CD4-positive, alpha-beta T cell treated with Interleukin-17A for 1 hour (primary cell): ENCODE results near the gene CIB2.

Experiments
- DNase-seq: peaks from one replicate; pipeline ENCODE4 v3.0.0-alpha.2; 2020

The CIB2 gene

DNA sequence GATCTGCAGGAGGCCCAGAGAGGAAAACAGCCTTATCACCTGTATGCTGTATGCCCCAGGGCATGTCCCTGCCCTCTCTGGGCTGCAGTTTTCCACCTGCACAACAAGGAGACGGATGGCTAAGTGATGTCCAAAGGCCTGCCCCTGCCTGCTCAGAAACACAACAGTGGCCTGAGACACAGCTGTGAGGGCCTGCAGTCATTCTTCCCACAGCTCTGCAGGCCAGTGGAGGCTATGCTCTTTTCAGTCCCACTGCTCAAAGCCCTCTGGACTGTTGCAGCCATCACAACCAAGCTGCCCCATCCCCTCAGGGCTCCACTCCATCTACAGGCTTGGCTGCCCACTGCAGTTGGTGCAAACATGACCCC is 48.5 kb downstream of the CIB2 start:
- no peak for DNase-seq

DNA sequence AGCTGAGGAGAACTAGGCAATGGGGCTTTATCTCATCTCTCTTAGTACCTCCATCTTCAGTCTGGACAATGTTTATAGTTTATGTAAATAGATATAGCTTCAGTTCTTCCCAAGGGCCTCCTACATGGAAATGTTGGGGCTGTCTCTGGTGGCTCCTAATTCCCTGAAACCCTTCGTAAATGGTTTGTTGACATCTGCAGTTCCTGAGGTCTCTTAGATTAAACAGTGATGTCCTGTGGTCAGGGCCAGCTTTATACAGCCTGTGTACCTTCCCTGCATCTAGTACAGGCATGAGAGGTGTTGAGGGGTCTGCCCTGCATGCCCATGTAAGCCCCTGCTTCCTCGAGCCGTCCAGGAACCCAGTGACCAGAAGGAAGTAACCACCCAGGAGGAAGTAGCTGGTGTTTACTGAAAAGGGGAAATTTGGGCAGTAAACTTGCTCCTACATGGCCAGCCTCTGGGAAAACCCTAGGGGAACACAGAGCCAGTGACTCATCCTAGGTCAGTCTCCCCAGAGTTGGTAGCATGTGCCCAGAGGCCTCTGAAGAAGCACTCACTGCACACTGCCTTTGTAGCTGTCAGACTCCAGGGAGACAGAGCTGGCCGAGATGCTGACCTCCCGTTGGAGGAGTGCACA is 49.0 kb downstream of the CIB2 start:
- no peak for DNase-seq

DNA sequence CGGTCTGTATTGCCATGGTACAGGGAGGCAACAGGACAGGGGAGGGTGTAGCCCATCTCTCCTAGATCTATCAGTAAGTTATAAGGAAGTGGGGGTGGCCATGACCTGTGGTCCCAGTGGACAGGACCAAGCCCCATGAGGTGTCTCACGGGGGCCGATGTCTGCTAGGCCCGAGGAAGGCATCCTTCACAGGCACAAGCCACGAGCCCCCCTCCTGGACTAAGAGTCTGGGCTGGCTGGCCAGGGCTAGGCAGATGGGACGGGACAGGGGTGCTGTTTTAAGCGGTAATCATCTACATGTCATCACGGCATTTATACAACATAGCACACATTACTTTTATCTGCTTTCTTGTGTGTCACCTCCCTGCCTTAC is 51.2 kb downstream of the CIB2 start:
- no peak for DNase-seq

DNA sequence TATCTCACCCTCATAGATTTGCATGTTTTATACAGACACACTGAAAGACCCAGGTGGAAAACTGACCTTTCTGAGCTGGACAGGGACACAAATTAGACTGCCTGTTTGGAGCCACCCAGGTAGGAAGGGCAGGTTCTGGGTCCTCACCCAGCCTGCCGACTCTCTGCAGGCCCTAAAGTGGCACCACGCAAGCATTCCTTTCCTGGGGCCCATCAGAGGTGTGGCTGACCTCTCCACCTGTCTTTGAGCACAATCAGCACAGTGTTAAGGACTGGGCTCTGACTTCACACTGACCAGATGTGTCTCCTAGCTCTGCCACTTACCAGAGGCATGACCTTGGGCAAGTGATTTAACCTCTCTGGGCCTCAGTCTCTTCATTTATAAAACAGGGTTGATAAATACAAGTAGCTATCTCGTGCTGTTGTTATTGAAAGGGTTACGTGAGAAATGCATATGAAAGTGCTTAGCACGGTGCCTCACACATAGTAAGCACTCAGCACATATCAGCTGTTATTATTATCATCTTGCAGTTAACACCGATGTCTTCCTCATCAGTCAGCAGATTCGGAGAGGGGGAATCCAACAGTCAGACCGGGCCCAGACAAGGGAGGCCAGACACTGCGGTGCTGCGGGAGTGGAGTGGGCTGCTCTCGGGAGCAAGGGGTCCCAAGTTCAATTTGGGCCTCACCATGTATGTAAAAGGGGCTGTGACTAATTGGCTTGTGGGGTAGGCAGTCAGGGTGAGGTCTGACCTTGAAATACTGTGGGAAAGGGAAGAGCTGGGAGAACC is 51.8 kb downstream of the CIB2 start:
- no peak for DNase-seq

DNA sequence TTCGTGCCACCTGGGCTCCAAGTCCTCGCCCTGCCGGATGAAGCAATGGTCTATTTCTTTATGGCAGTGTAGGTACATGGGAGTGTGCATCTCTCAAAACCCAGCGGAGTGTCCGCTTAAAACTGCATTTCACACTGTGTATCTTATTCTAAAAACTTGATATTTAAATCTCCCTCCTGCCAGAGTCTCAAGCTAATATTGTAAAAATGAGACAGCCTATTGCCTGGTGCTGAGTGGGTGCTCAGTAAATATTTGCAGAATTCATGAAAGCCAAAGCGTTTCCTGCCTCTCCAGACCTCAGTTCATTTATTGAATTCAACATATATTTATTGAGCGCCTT is 53.4 kb downstream of the CIB2 start:
- DNase-seq = no peak

DNA sequence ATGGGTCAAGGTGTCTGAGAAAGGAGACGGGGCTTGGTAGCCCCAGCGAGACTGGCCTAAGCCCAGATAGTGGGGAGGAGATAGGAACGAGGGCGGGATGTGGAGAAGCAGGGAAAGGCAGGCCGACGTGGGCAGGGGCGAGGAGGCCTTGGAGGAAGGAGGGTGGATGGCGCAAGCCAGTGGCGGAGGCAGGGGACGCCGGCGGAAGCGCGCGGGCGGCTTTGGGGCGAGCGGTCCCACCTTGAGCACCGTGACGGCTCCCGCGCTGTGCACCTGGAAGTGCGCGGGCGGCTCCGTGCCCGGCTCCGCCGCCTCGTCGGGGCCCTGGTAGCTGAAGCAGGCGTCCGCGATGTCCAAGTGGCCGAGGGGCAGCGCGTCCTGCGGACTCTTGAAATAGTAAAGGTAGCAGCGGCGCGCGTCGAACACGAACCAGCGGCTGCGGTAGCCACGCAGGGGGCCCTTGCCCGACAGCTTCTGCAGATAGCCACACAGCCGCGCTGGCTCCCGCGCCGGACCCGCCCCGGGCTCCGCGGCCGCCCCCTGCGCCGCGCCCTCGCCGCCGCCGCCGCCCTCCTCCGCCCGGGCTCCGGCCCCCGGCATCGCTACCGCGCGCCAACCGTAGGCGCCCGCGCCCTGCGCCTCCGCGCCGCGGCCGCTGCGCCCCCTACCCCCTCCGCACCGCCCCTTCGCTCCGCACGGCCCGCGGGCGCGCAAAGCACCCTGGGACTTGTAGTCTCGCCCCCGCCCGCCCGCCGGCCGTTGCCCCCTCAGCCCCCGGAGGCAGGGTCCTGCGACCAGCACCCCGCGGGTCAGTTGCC is 54.0 kb downstream of the CIB2 start, which contains the start of gene TBC1D2B:
Gene TBC1D2B, minus strand, starts transcription at position 659 of the 818 bp plus-strand sequence. Its CDS starts 59 bp downstream, at position 600.
- DNase-seq = peak; percentile 69

DNA sequence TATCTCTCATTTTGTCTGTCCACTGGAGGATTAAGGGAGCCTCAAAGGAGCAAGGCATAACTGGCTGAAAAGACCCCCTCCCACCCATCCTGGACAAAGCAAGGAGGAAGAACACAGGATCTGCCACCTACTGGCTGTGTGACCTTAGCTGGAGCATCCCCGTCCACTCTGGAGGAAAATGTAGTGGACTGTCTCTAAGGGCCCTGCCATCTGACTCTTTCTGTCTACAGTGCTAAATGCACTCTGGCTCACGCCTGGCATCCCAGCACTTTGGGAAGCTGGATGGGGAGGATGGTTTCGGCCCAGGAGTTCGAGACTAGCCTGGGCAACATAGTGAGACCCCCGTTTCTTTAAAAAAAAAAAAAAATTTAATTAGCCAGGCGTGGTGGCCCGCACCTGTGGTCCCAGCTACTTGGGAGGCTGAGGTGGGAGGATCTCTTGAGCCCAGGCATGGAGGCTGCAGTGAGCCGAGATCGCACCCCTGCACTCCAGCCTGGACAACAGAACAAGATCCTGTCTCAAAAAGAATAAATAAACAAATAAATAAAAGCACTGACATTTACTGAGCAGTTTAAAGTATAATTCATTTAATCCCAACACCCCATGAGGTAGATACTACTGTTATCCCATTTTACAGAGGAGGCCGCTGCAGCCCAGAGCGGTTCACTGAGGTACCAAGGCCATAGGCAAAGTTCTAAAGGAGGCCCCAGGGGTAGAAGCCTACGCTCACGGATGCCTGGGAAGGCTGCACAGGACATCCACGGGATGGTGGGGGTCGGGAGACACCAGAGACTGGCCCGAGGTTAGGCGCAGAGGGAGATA is 54.8 kb downstream of the CIB2 start:
- DNase-seq = no peak

DNA sequence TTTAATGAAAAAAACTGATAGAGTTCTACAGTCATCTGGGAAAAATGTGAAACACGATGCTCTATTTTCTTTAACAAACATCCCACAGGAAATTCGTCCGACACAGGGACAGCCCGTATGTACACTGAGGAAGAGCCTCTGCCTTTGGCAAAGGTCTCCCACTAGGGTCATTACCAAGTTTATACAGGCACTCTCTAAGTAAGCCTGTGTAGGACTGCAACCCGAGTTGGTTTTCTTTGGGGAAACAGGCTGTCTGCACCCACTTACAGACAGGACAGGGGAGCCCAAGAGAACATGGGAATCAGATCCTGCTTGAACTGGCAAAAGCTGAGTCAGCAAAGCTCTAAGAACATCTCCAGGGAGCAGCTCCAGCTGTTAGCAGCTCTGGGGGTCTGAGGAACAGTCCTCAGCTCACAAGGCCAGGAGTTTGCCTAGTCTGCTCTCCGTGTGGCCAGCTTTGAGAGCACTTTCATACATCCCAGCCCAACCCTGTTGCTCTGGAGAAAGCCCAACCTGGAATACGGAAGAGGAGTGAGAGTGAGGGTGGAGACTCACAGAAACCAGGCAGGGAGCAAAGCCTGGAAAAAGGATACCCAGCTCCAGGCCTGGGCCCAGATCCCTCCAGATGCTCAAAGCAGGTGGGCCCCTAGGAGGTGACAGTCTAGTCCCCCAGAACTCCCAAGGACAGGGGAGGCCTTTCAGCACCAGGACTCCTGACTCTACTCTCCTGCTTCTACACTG is 55.6 kb downstream of the CIB2 start:
- DNase-seq = no peak

DNA sequence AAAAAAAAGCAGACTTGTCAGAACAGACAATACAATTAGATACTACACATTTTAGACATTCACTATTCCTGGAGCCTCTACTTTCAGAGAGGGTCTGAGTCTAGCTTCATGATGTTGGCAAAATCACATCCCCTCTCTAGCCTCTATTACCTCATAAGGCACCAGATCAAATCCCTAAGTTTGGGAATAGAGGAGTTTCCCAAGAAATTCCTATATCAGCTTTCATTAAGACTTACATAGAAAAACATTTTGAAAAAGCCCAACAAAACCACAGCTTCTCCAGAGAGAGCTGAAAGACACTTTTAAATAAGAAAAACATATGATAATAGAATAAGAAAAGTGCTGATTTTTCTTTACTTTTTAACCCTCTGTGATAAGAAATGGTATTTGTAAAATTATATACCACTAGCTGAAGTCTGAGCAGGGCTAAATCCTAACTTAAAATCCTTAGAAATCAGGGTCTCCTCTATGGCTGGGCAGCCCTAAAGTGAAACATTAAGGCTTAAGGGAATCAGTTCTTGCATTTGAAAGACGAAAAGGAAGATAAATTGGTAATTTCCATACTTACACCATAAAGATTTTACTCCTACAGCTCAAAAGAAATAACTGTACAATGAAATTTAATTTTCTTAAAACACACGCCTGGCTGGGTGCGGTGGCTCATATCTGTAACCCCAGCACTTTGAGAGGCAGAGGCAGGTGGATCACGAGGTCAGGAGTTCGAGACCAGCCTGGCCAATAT is 58.0 kb downstream of the CIB2 start:
- no peak for DNase-seq

DNA sequence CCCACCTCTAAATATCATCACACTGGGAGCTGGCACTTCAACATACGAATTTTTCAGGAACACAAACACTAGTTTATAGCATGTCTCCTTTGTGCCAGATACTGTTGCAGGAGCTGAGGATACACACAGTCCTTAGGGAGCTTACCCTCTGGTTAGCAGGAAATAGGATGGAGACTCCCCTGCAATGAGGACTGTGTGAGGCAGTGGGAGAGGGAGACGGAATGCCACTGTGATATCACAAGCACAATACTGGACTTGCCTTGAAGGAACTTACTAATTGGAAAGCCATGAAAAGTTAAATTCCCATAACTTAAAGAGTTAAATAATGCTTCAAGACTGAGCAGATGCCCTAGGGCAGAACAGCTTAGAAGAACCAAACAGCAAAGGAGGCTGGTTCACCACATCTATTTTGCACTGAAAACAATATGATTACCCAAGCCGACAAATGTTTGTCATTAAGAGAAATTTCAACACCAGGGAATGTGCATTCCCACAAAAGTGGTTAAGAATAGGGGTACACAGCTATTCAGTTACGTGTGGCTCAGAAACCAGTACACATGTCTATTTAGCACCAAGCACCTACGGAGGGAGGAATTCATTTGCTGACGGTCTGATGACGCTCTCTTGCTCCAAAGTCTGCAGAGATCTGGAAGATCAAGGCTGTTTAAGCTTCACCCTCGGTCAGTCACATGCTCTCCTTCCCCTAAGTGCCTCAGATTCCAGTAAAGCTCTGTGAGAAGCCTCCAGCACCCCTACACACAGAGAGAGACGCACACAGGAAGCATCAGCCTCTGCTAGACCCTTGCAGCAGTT is 59.0 kb downstream of the CIB2 start:
- DNase-seq = no peak

DNA sequence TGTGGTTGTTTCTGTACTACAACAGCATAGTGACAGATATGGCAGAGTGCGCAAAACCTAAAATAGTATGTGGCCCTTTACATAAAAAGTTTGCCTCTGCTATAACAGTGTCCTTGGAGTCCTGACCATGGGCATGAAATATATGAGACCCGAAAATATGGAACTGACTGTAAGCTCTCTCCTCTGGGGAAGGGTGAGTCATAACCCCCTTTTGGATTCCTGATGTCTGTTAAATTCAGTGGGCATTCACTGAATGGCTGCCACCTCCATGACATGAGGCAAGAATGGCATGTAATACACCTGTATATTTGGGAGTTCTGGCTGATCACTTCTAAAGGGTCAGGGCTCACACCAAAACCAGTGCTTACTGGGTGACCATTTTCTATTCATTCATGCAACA is 59.9 kb downstream of the CIB2 start:
- no peak for DNase-seq

DNA sequence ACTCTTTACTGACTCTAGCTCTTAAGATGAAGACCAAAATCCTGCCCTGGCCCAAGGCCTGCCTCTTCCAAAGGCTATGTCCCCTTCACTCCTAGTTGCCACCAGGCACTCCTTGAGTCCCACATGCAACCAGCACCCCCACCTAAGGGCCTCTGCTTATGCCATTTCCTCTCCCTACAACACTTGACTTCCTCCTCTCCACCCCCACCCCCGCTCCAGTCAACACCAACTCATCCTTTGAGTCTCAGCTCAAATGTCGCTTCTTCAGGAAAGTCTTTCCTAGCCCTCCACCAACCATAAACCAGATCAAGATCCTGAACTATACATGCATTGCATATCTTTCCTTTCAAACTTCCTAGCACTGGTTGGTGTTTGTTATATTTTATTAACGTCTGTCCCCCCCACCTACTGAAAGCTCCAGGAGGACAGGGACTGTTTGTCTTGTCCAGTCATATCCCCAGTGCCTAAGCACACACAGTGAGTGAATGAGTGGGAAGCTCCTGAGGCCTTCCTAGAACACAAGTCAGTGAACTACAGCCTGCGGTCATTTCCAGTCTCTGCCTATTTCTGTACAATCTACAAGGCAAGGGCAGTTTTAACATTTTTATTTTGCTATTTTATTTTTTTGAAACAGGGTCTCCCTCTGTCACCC is 61.1 kb downstream of the CIB2 start:
- DNase-seq = peak; percentile 55

DNA sequence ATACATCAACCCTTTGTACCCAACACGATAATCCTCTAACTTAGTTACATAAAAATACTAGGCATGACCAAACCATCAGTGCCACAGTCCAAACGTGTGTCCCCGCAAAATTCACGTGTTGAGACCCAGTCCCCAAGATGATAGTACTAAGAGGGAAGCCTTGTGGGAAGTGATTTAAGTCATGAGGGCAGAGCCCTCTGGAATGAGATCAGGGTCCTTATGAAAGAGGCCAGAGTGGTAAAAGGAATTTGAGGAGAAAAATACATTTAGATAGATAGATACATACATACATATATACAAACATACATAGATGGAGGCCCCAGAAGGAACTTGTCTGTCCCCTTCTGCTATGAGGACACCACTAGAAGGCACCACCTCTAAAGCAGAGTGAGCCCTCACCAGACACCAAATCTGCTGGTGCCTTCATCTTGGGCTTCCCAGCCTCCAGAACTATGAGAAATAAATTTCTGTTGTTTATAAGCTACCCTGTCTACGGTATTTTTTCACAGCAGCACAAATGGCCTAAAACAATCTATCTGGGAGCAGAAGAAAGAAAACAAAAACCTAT is 61.7 kb downstream of the CIB2 start:
- no peak for DNase-seq

DNA sequence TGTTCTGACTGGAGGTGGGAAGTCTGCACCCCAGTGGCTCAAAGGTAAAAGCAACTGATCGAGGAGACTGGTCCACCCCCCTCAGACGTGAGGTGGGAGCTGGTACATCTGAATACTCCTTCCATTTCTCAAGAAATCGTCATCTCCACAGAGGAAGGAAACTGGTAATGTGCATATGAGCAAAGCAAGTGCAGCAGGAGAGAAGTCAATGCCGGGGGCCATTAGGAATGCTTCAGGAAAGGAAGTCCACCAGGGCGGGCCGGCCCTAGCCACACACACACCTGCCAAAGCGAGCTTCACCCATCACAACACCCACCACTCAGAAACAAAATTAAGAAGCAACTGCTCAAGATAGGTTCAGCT is 62.2 kb downstream of the CIB2 start:
- DNase-seq = no peak

DNA sequence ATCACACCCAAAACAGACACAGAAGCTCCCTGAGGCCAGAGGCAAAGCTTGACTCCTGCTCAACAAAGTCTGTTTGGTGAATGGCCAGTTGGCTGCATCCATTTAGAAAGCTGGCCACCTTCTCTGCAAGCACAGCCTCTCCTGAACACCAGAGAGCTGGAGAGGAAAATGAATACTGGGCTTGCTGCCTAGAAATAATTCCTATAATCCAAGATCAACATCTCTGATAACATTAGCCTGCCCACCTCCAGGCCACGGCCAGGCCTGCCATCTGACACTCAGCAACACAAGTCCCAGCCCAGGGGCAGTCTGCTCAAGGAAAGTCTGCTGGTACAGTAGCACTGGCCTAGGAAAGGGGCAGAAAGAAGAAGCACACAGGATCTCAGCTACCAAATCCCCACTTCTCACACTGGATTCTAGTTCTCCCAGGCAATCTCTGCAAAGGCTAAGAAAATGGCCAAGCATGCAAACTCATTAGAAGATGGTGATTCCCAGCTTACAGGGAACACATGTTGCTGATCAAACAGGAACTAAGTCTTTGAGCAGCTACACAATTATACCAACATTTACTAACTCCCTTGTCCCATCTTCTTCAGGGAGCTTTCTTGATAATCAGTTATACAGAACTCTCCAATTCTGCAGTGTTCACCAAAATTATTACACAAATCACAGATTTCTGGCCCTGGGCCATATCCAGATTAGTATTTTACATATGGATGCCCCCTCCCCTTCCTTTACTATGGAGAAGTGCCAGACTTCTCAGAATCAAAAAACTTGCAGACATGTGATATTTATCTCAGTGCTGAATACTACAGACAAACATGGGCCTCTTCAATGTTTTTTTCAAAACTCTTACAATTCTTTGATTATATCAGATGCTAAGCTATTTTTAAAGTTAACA is 63.7 kb downstream of the CIB2 start:
- no peak for DNase-seq

DNA sequence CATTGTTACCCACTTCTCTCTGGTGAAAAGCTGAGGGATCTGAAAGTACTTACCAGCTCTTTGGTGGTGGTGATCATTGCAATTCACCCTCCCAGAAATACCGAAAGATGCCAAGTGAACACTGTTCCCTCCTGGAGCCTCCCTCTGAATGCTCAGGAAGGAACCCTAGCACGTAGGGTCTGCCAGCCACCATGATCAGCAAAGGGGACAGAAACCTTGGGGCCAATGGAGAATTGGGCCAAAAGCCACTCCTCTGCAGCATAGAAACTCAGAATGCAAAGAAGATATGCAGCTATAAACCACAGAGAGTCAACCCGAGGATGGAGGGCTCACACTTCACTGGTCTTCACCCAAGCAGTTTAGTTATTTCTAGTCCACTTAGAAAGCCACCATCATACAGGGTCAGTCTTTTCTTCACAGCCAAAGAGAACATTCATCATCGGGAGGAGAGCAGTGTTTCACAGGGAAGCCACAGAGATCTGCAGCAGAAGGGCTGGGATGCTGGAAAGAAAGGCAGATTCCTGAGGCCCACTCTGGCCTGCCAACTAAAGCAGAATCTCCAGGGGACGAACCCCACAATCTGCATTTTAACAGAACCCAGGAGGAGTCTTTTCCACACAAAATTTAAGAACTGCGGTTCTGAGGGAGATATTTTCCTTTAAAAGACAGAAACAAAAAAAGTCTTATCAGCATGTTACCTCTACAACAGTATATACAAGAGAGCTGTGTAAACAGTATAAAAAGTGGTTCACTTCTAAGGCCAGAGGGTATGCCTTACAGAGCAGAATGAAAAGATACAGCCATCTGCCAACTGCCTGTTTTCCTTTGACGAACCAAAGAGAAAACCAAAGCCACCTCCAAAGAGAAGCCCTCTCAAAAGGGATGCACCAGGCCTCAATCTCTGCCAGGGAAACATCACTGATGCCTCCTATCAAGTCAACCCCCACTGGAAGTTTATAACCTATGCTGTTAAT is 65.0 kb downstream of the CIB2 start:
- DNase-seq = no peak

DNA sequence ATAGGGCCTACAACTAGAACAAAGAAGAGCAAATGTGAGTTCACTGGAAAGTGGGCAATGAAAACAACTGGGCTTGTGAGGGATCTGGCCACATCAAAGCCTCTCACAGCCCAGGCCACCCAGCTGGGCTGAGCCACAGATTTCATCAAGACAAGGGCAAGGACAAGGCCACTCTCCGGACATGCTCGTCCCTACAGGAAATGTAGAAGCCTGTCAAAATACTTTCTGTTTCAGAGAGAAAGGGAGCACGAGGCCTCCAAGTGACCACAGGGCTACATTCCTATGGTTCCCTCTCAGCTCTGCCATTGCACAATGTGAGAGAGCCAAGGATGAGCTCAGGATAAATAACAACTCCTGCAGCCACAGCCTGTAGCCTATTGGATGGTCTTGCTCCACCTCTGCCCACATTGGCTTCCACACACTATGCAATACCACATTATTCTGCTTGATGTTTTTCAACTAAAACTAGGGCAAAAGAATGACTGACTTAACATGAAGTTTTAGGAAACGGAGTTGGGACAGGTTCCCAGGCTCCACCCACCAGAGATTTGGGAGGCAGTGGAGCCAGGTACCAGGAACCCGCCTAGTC is 65.9 kb downstream of the CIB2 start:
- peak; percentile 44 for DNase-seq
